T-cell (primary cell): ENCODE results near the gene DLGAP1. TPM values are rescaled to one million over a fixed set of nuclear protein-coding genes. Genes with fewer than 3 reads are reported as not detected.

Experiments
- ATAC-seq, 4 experiments: fragments of 200-7000 bp in 3 of 4; fragments of 150-1000 bp in 1 of 4; cut with Tn5 transposase; replicated peaks in 1 of 4; 1 replicate in 3 of 4; 2 replicates in 1 of 4; pipeline ENCODE4 v1.10.0; 2021; ENCODE audit warnings: moderate library complexity in 3 of 4, mild to moderate bottlenecking in 2 of 4, moderate number of reproducible peaks in 1 of 4
- CTCF ChIA-PET, 2 donors: fragments of 300-600 bp; sonication (Branson Sonifier 250); formaldehyde crosslinking; loops; one replicate each; lab custom pipeline; 2022; ENCODE audit warnings: antibody characterized with exemption in 2 of 2; lab: Charles Lee
- POLR2A ChIA-PET, 2 donors: fragments of 300-600 bp; sonication (Branson Sonifier 250); formaldehyde crosslinking; loops; one replicate each; lab custom pipeline; 2022; ENCODE audit warnings: antibody characterized with exemption in 2 of 2; lab: Charles Lee
- DNase-seq, 35 experiments: peaks; one replicate each; pipeline versions ENCODE4 v3.0.0 to v3.0.0-alpha.2; 2013 to 2023
- H3K27ac ChIP-seq: one replicate; pipeline ENCODE4 v1.5.1; 2013; ENCODE audit warnings: low read length
- H3K27me3 ChIP-seq, 2 experiments: replicated peaks in 1 of 2; 1 replicate in 1 of 2; 2 replicates in 1 of 2; pipeline versions ENCODE4 v1.6.1 to v1.7.0; 2013; ENCODE audit warnings: low read length in 1 of 2, mixed read lengths in 1 of 2; ENCODE audit not compliant: control insufficient read depth in 2 of 2, insufficient read depth in 2 of 2; ENCODE audit errors: extremely low read depth in 1 of 2
- H3K36me3 ChIP-seq, 2 donors: 1 replicate in 1 of 2; 2 replicates in 1 of 2; pipeline versions ENCODE4 v1.6.1 to v1.7.0; 2013; ENCODE audit warnings: low read length in 1 of 2; ENCODE audit not compliant: control insufficient read depth in 2 of 2, insufficient read depth in 1 of 2; ENCODE audit errors: extremely low read depth in 1 of 2
- H3K4me1 ChIP-seq, 2 experiments: 1 replicate in 1 of 2; 2 replicates in 1 of 2; pipeline versions ENCODE4 v1.6.1 to v1.7.0; 2013; ENCODE audit warnings: low read length in 2 of 2, mixed read lengths in 1 of 2; ENCODE audit not compliant: insufficient read depth in 2 of 2, control insufficient read depth in 1 of 2; ENCODE audit errors: extremely low read depth in 1 of 2
- H3K4me3 ChIP-seq, 2 donors: 1 replicate in 1 of 2; 2 replicates in 1 of 2; pipeline versions ENCODE4 v1.5.1 to v1.7.0; 2013; ENCODE audit warnings: mild to moderate bottlenecking in 2 of 2, low read length in 1 of 2, moderate library complexity in 1 of 2; ENCODE audit not compliant: control insufficient read depth in 1 of 2; ENCODE audit errors: extremely low read depth in 1 of 2
- H3K9me3 ChIP-seq: 2 replicates; pipeline ENCODE4 v1.7.0; 2013
- H3K27ac Mint-ChIP-seq, 2 donors: one replicate each; pipeline ENCODE4 v1.8.0; 2020 to 2021; ENCODE audit warnings: mild to moderate bottlenecking in 2 of 2, mixed read lengths in 2 of 2
- H3K27me3 Mint-ChIP-seq, 2 donors: one replicate each; pipeline ENCODE4 v1.8.0; 2021 to 2022; ENCODE audit warnings: mixed read lengths in 2 of 2
- H3K36me3 Mint-ChIP-seq: one replicate; pipeline ENCODE4 v1.8.0; 2021; ENCODE audit warnings: mixed read lengths
- H3K4me1 Mint-ChIP-seq, 3 donors: one replicate each; pipeline ENCODE4 v1.8.0; 2020 to 2022; ENCODE audit warnings: mixed read lengths in 3 of 3, mild to moderate bottlenecking in 1 of 3
- H3K4me3 Mint-ChIP-seq, 3 donors: one replicate each; pipeline ENCODE4 v1.8.0; 2020 to 2022; ENCODE audit warnings: mild to moderate bottlenecking in 3 of 3, mixed read lengths in 3 of 3, moderate library complexity in 3 of 3
- H3K9me3 Mint-ChIP-seq, 3 donors: one replicate each; pipeline ENCODE4 v1.8.0; 2020 to 2022; ENCODE audit warnings: mixed read lengths in 3 of 3
- WGBS: methylation state at CpG from one replicate; pipeline ENCODE4 v1.1.5; 2013; ENCODE audit warnings: missing lambda C conversion rate; ENCODE audit not compliant: insufficient coverage; 5-methylcytosine and 5-hydroxymethylcytosine counted together
- total RNA-seq, 35 experiments: library from RNA in 6 of 35; stranded (reverse) in 6 of 35; fragments of 120-200 nt in 1 of 35; gene quantifications; one replicate each; pipeline versions ENCODE4 v1.2.1 to v1.2.4 and lab custom pipeline; 2013 to 2026

Gene DLGAP1
- total RNA-seq, 5 donors from 2014 or later (not counting 1 experiment from before 2014, with no cell fraction given) = 0.25 to 1.8 (median 0.26) TPM

DNA sequence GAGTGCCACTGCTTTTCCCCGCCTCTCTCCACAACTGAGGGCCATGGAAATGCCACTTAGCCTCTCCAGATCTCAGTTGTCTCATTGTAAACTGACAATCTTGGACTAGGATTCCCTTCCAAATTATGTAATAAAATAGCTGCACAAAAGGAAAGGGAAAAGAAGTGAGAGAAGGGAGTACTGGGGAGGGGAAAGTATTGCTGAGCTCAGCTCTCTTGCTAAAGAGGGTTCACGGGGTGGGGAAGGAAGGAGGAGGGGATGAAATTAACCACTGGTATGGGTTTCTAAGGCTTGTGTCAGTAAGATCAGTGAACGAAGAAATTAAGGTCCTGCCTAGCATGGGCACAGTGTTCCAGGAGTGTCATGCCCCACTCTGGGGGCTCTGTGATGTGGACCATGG, 587.9 kb downstream of the DLGAP1 start:
- ChIA-PET POLR2A (no interaction called here), CTCF (interaction anchor here (0.6 kb wide), 2 partner anchors 38 to 99 kb away, joined by 4 read pairs; no protein-coding TSS in a partner anchor)
- ATAC-seq = no peak
- no peaks in the 10 kb centered on the region for H3K4me1 Mint-ChIP-seq
- WGBS = 59% methylated on average over 2 of the region's 3 CpGs
- Histone ChIP-seq H3K4me1 (no peaks in the 10 kb centered on the region), H3K4me3 (no peak overlapping the region), H3K27me3 (no peaks in the 10 kb centered on the region), H3K9me3 (no peaks in the 10 kb centered on the region), H3K36me3 (no peaks in the 10 kb centered on the region), H3K27ac (no peak overlapping the region)
- H3K27me3 Mint-ChIP-seq = peaks cover 9 to 12% of the 10 kb centered on the region in 2 donors
- no peaks in the 10 kb centered on the region for H3K9me3 Mint-ChIP-seq
- H3K36me3 Mint-ChIP-seq = no peaks in the 10 kb centered on the region
- no peak overlapping the region for H3K4me3 Mint-ChIP-seq
- H3K27ac Mint-ChIP-seq = no peak overlapping the region
- DNase-seq = no peak

GRCh38 chr18:3864669-3865298, 590.3 kb downstream of the DLGAP1 start:
- H3K36me3 Mint-ChIP-seq = no peaks in the 10 kb centered on the region
- H3K4me3 Mint-ChIP-seq = no peak overlapping the region
- Histone ChIP-seq H3K36me3 (no peaks in the 10 kb centered on the region), H3K4me3 (no peak overlapping the region), H3K9me3 (no peaks in the 10 kb centered on the region), H3K4me1 (no peaks in the 10 kb centered on the region), H3K27ac (no peak overlapping the region), H3K27me3 (no peaks in the 10 kb centered on the region)
- WGBS = no CpG with 5 or more reads among the region's 4 CpGs
- CTCF ChIA-PET = no interaction called here
- H3K9me3 Mint-ChIP-seq = no peaks in the 10 kb centered on the region
- H3K27ac Mint-ChIP-seq = no peak overlapping the region
- no peak for ATAC-seq
- peaks cover 8 to 9% of the 10 kb centered on the region in 2 donors for H3K27me3 Mint-ChIP-seq
- POLR2A ChIA-PET = no interaction called here
- no peaks in the 10 kb centered on the region for H3K4me1 Mint-ChIP-seq
- no peak for DNase-seq

GRCh38 chr18:3863593-3863992, 591.5 kb downstream of the DLGAP1 start:
- H3K4me3 Mint-ChIP-seq = no peak overlapping the region

DNA sequence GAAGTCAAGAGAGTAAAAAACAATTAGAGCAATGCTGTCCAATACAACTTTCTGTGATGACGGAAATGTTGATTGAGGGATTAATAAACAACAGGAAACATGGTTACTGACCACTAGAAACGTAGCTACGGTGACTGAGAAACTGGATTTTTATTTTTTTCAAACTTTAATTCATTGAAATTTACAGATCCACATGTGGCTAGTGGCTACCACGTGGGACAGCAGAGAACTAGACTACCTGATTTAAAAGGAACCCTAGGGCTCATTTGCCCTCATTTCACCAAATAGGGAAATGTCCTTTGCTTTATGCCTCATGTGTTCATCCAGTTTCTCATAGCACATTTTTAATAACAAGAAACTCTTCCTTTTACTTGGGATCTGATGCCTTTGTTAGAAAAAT, 592.1 kb downstream of the DLGAP1 start:
- no peak overlapping the region for H3K27ac ChIP-seq
- Mint-ChIP-seq H3K27me3 (peaks cover 5 to 12% of the 10 kb centered on the region in 2 donors), H3K4me3 (no peak overlapping the region), H3K36me3 (no peaks in the 10 kb centered on the region), H3K27ac (no peak overlapping the region), H3K9me3 (no peaks in the 10 kb centered on the region), H3K4me1 (no peaks in the 10 kb centered on the region)
- H3K4me3 ChIP-seq = no peak overlapping the region
- no CpG with 5 or more reads among the region's 4 CpGs for WGBS
- H3K9me3 ChIP-seq = no peaks in the 10 kb centered on the region
- no peaks in the 10 kb centered on the region for H3K27me3 ChIP-seq
- no peaks in the 10 kb centered on the region for H3K4me1 ChIP-seq
- CTCF ChIA-PET = no interaction called here
- H3K36me3 ChIP-seq = no peaks in the 10 kb centered on the region
- POLR2A ChIA-PET = no interaction called here
- DNase-seq = no peak
- ATAC-seq = no peak

More at GRCh38 chr18:3863593-3863992, 591.5 kb downstream of the DLGAP1 start:
- no peak for ATAC-seq
- no peaks in the 10 kb centered on the region for H3K9me3 Mint-ChIP-seq
- CTCF ChIA-PET = no interaction called here
- H3K4me1 Mint-ChIP-seq = no peaks in the 10 kb centered on the region
- Histone ChIP-seq H3K4me3 (no peak overlapping the region), H3K4me1 (no peaks in the 10 kb centered on the region), H3K36me3 (no peaks in the 10 kb centered on the region), H3K9me3 (no peaks in the 10 kb centered on the region), H3K27me3 (no peaks in the 10 kb centered on the region), H3K27ac (no peak overlapping the region)
- H3K27ac Mint-ChIP-seq = no peak overlapping the region
- peaks cover 5 to 12% of the 10 kb centered on the region in 2 donors for H3K27me3 Mint-ChIP-seq
- no peak for DNase-seq
- no peaks in the 10 kb centered on the region for H3K36me3 Mint-ChIP-seq
- POLR2A ChIA-PET = no interaction called here
- WGBS = 68% methylated on average over 4 of the region's 4 CpGs

GRCh38 chr18:3861495-3861894, 593.6 kb downstream of the DLGAP1 start:
- Mint-ChIP-seq H3K4me1 (no peaks in the 10 kb centered on the region), H3K4me3 (no peak overlapping the region), H3K27me3 (peaks cover 3 to 12% of the 10 kb centered on the region in 2 donors), H3K36me3 (no peaks in the 10 kb centered on the region), H3K9me3 (no peaks in the 10 kb centered on the region), H3K27ac (no peak overlapping the region)
- no peaks in the 10 kb centered on the region for H3K4me1 ChIP-seq
- no peak overlapping the region for H3K4me3 ChIP-seq
- no peak for DNase-seq
- ChIA-PET POLR2A (no interaction called here), CTCF (no interaction called here)
- no peaks in the 10 kb centered on the region for H3K36me3 ChIP-seq
- no peaks in the 10 kb centered on the region for H3K9me3 ChIP-seq
- H3K27me3 ChIP-seq = no peaks in the 10 kb centered on the region
- H3K27ac ChIP-seq = no peak overlapping the region
- ATAC-seq = no peak
- WGBS = no CpG with 5 or more reads among the region's 1 CpG

DNA sequence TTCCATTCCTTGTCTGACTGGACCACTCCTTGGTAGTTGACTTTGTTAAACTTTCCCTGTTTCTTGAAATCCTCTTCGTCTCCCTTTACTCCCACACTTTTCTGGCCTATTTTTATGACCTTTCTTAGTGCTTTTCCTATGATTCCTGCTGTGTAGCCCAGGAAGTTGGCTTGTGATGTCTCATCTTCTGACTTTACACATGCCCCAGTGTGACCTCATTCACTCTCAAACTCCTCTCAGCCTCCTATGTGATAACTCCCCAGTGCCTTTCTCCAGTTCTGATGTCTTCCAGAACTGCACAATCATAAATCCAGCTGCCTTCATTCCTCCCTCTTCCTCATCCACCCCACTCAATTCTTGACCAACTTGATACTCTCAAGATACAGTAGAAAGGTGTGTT, 597.6 kb downstream of the DLGAP1 start:
- no peaks in the 10 kb centered on the region for H3K36me3 Mint-ChIP-seq
- ChIA-PET CTCF (no interaction called here), POLR2A (no interaction called here)
- DNase-seq (no peak), ATAC-seq (no peak)
- peaks cover 2 to 16% of the 10 kb centered on the region in 2 donors for H3K27me3 Mint-ChIP-seq
- Histone ChIP-seq H3K27ac (no peak overlapping the region), H3K36me3 (no peaks in the 10 kb centered on the region), H3K4me1 (no peaks in the 10 kb centered on the region), H3K4me3 (no peak overlapping the region), H3K27me3 (no peaks in the 10 kb centered on the region), H3K9me3 (no peaks in the 10 kb centered on the region)
- H3K4me3 Mint-ChIP-seq = no peak overlapping the region
- H3K4me1 Mint-ChIP-seq = no peaks in the 10 kb centered on the region
- no peak overlapping the region for H3K27ac Mint-ChIP-seq
- WGBS = 38% methylated on average over 1 of the region's 1 CpG
- H3K9me3 Mint-ChIP-seq = no peaks in the 10 kb centered on the region
